Measurements from ENCODE around the gene NUP107.
"Not testable (repeated sequence)": the region's sequence is repeated elsewhere in the genome, so short reads cannot be mapped to it uniquely, and the experiment has no call there.

Gene NUP107

DNA sequence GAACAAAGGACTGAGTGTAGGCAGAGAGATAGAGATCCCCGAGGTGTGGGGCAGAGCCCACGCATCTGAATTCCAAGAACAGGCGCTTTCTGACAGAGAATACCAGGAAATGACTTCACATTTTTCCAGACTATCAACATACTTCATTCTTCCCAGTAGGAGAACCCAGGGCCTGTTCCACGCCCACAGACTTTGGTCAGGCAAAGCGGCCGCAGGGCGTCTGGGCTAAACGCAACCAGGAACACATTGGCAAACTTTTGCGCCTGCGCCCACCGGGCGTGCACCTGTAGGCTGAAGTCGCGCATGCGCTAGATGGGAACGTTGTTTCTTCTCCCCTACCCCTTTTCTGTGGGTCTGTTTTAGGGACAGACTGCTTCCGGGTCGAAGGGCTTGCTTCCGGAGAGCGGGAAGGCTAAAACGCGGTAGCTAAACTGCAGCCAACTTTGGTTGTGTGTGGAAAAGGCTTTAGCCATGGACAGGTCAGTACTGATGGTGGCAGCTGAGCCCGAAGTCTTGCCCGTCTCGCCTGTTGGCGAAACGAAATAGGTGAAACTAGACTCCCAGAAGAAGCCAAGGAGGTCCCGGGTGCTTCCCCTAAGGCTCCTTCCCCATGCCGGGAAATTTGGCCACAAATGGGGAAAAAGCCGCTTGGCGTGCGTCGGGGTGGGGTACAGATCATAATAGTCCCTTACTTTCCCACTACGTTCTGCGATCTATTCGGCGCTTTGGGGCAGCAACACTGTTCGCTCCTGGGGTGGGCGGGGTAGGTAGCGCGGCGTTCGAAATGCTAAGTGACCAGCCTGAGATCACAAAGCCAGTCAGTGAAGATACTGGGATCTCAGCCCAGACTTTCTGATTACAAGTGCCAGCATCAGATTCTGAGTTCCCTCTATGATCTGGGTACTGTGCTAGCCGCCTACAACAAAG lies at the start of gene NUP107:
Gene NUP107, plus strand, starts transcription at position 384 of the 927 bp plus-strand sequence. Its CDS starts 88 bp downstream, at position 472.
- peak; percentile 98 for DNase-seq (ENCODE audit: low read depth, low spot score)
- H3K27me3 ChIP-seq (ENCODE audit: control insufficient read depth, insufficient read depth, low read length), result no peaks in the 10 kb centered on the region
- H3K36me3 ChIP-seq (ENCODE audit: control insufficient read depth, insufficient read depth, low read length), result peaks cover 4% of the 10 kb centered on the region; the same call in 1 of the 2 replicates
- no peaks in the 10 kb centered on the region for H3K4me1 ChIP-seq (ENCODE audit: control insufficient read depth, insufficient read depth, low read length)
- H3K27ac ChIP-seq (ENCODE audit: low read length), result no peak within 1 kb of the TSS
- WGBS (ENCODE audit: insufficient coverage, insufficient read length), result no CpG with 5 or more reads among the region's 44 CpGs
- H3K9me3 ChIP-seq (ENCODE audit: control insufficient read depth, insufficient read depth, low read length), result no peaks in the 10 kb centered on the region
- peak within 1 kb of the TSS; percentile 86 for H3K4me3 ChIP-seq (ENCODE audit: low read length)

GRCh38 chr12:68637439-68637838 lies 49.3 kb upstream of the NUP107 start:
- no CpG with 5 or more reads among the region's 3 CpGs for WGBS (ENCODE audit: insufficient coverage, insufficient read length)
- H3K4me3 ChIP-seq (ENCODE audit: low read length); DNase-seq (ENCODE audit: low read depth, low spot score); H3K9me3 ChIP-seq (ENCODE audit: control insufficient read depth, insufficient read depth, low read length); H3K27me3 ChIP-seq (ENCODE audit: control insufficient read depth, insufficient read depth, low read length); H3K27ac ChIP-seq (ENCODE audit: low read length); H3K36me3 ChIP-seq (ENCODE audit: control insufficient read depth, insufficient read depth, low read length); H3K4me1 ChIP-seq (ENCODE audit: control insufficient read depth, insufficient read depth, low read length): not testable (repeated sequence)

DNA sequence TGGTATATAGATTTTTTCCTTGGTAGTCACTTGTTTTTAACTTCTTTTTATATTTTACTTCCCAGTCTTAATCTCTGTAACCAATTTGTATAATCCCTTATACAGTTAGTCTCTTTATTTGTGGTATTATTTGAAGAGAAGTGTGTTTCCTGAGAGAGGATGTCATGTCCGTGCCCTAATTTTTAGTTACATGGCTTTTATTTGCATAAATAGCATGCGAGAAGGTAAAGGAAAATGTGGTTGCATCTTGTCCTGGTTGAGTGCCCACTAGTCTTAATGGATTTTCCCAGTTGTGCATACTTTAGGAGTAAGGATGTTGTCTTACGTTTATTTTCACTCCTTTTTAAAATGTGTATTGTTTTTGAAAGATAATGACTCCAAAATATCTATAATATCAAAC lies 48.6 kb upstream of the NUP107 start:
- H3K27me3 ChIP-seq (ENCODE audit: control insufficient read depth, insufficient read depth, low read length), result no peaks in the 10 kb centered on the region
- no peak for DNase-seq (ENCODE audit: low read depth, low spot score)
- no peak overlapping the region for H3K4me3 ChIP-seq (ENCODE audit: low read length)
- H3K9me3 ChIP-seq (ENCODE audit: control insufficient read depth, insufficient read depth, low read length), result no peaks in the 10 kb centered on the region
- H3K27ac ChIP-seq (ENCODE audit: low read length), result no peak overlapping the region
- WGBS (ENCODE audit: insufficient coverage, insufficient read length), result no CpG with 5 or more reads among the region's 3 CpGs
- H3K36me3 ChIP-seq (ENCODE audit: control insufficient read depth, insufficient read depth, low read length), result no peaks in the 10 kb centered on the region
- no peaks in the 10 kb centered on the region for H3K4me1 ChIP-seq (ENCODE audit: control insufficient read depth, insufficient read depth, low read length)

GRCh38 chr12:68638721-68639395 lies 47.9 kb upstream of the NUP107 start:
- Histone ChIP-seq H3K27me3 (ENCODE audit: control insufficient read depth, insufficient read depth, low read length) (no peaks in the 10 kb centered on the region), H3K4me1 (ENCODE audit: control insufficient read depth, insufficient read depth, low read length) (no peaks in the 10 kb centered on the region), H3K36me3 (ENCODE audit: control insufficient read depth, insufficient read depth, low read length) (no peaks in the 10 kb centered on the region), H3K27ac (ENCODE audit: low read length) (no peak overlapping the region), H3K9me3 (ENCODE audit: control insufficient read depth, insufficient read depth, low read length) (no peaks in the 10 kb centered on the region), H3K4me3 (ENCODE audit: low read length) (no peak overlapping the region)
- no peak for DNase-seq (ENCODE audit: low read depth, low spot score)
- no CpG with 5 or more reads among the region's 12 CpGs for WGBS (ENCODE audit: insufficient coverage, insufficient read length)

DNA sequence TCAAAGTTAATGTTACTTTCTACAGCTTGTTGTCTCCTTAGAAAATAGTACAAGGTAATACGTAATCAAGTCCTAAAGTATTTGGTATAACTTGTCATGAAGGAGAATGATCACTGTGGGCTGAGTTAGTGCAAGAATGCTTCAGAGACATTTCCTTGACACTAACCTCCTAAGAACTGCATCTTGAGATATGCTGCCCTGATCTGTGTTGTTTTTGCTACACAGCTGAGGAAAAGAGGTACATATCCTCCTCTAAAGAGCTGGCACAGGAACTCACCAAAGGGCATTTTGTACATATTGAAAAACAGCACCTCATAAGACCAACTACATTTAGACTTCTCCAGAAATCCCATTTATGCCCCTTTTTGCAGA lies 47.4 kb upstream of the NUP107 start:
- Histone ChIP-seq H3K27ac (ENCODE audit: low read length) (no peak overlapping the region), H3K27me3 (ENCODE audit: control insufficient read depth, insufficient read depth, low read length) (no peaks in the 10 kb centered on the region)

GRCh38 chr12:68641138-68641537 lies 45.6 kb upstream of the NUP107 start:
- Histone ChIP-seq H3K4me1 (ENCODE audit: control insufficient read depth, insufficient read depth, low read length) (no peaks in the 10 kb centered on the region), H3K4me3 (ENCODE audit: low read length) (no peak overlapping the region), H3K9me3 (ENCODE audit: control insufficient read depth, insufficient read depth, low read length) (no peaks in the 10 kb centered on the region), H3K36me3 (ENCODE audit: control insufficient read depth, insufficient read depth, low read length) (no peaks in the 10 kb centered on the region), H3K27ac (ENCODE audit: low read length) (no peak overlapping the region), H3K27me3 (ENCODE audit: control insufficient read depth, insufficient read depth, low read length) (no peaks in the 10 kb centered on the region)
- 100% methylated on average over 1 of the region's 5 CpGs for WGBS (ENCODE audit: insufficient coverage, insufficient read length)
- DNase-seq (ENCODE audit: low read depth, low spot score), result no peak

More for the DNA sequence above, 47.4 kb upstream of the NUP107 start:
- Histone ChIP-seq H3K36me3 (ENCODE audit: control insufficient read depth, insufficient read depth, low read length) (no peaks in the 10 kb centered on the region), H3K4me1 (ENCODE audit: control insufficient read depth, insufficient read depth, low read length) (no peaks in the 10 kb centered on the region), H3K9me3 (ENCODE audit: control insufficient read depth, insufficient read depth, low read length) (no peaks in the 10 kb centered on the region), H3K4me3 (ENCODE audit: low read length) (no peak overlapping the region)
- no peak for DNase-seq (ENCODE audit: low read depth, low spot score)
- whole genome bisulfite sequencing (ENCODE audit: insufficient coverage, insufficient read length), result no CpG with 5 or more reads among the region's 1 CpG

DNA sequence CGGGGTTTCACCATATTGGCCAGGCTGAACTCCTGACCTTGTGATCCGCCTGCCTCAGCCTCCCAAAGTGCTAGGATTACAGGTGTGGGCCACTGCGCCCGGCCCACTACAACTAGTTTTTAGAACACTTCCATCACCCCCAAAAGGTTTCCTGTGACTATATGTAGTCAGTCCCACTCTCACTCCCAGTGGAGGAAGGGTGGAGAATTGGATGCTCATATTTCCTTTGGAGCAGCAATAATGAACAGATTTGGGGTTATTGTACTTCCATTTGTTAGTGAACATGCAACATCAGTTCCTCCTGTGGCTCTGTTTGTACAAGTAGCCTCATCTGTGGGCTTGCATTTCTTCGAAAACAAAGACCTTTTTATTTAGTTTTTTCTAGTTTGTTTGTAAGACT lies 40.3 kb upstream of the NUP107 start:
- WGBS (ENCODE audit: insufficient coverage, insufficient read length), result no CpG with 5 or more reads among the region's 5 CpGs
- no peaks in the 10 kb centered on the region for H3K9me3 ChIP-seq (ENCODE audit: control insufficient read depth, insufficient read depth, low read length)

GRCh38 chr12:68647507-68647906 lies 39.3 kb upstream of the NUP107 start:
- Histone ChIP-seq H3K4me3 (ENCODE audit: low read length) (no peak overlapping the region), H3K36me3 (ENCODE audit: control insufficient read depth, insufficient read depth, low read length) (no peaks in the 10 kb centered on the region), H3K27ac (ENCODE audit: low read length) (no peak overlapping the region), H3K9me3 (ENCODE audit: control insufficient read depth, insufficient read depth, low read length) (no peaks in the 10 kb centered on the region), H3K27me3 (ENCODE audit: control insufficient read depth, insufficient read depth, low read length) (no peaks in the 10 kb centered on the region), H3K4me1 (ENCODE audit: control insufficient read depth, insufficient read depth, low read length) (no peaks in the 10 kb centered on the region)
- DNase-seq (ENCODE audit: low read depth, low spot score), result no peak
- no CpG with 5 or more reads among the region's 1 CpG for WGBS (ENCODE audit: insufficient coverage, insufficient read length)

More for the DNA sequence above, 40.3 kb upstream of the NUP107 start:
- H3K27me3 ChIP-seq (ENCODE audit: control insufficient read depth, insufficient read depth, low read length), result no peaks in the 10 kb centered on the region
- H3K36me3 ChIP-seq (ENCODE audit: control insufficient read depth, insufficient read depth, low read length), result no peaks in the 10 kb centered on the region
- DNase-seq (ENCODE audit: low read depth, low spot score), result no peak
- H3K4me1 ChIP-seq (ENCODE audit: control insufficient read depth, insufficient read depth, low read length), result no peaks in the 10 kb centered on the region
- no peak overlapping the region for H3K27ac ChIP-seq (ENCODE audit: low read length)
- H3K4me3 ChIP-seq (ENCODE audit: low read length), result no peak overlapping the region

DNA sequence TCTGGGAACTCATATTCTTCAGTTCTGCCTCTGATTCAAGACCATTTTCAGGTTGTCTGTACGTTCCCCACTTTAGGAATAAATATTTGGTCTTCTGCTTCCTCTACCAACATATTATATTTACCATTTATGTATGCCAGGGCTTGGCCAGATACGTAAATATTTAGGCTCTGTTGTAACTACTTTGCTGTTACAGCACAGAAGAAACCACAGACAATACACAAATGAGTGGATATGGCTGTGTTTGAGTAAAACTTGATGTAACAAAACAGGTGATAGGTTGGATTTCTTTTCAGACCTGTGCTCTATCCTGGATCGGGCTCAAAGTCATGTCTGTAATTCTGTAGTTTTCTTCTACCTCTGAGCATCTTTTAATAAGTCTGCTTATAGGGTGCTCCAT lies 38.6 kb upstream of the NUP107 start:
- Histone ChIP-seq H3K27ac (ENCODE audit: low read length) (no peak overlapping the region), H3K4me3 (ENCODE audit: low read length) (no peak overlapping the region), H3K4me1 (ENCODE audit: control insufficient read depth, insufficient read depth, low read length) (no peaks in the 10 kb centered on the region), H3K9me3 (ENCODE audit: control insufficient read depth, insufficient read depth, low read length) (no peaks in the 10 kb centered on the region), H3K36me3 (ENCODE audit: control insufficient read depth, insufficient read depth, low read length) (no peaks in the 10 kb centered on the region), H3K27me3 (ENCODE audit: control insufficient read depth, insufficient read depth, low read length) (no peaks in the 10 kb centered on the region)
- no peak for DNase-seq (ENCODE audit: low read depth, low spot score)
- no CpG with 5 or more reads among the region's 3 CpGs for WGBS (ENCODE audit: insufficient coverage, insufficient read length)

GRCh38 chr12:68665016-68665569 lies 21.7 kb upstream of the NUP107 start:
- H3K4me1 ChIP-seq (ENCODE audit: control insufficient read depth, insufficient read depth, low read length), result no peaks in the 10 kb centered on the region
- whole genome bisulfite sequencing (ENCODE audit: insufficient coverage, insufficient read length), result no CpG with 5 or more reads among the region's 3 CpGs
- no peaks in the 10 kb centered on the region for H3K9me3 ChIP-seq (ENCODE audit: control insufficient read depth, insufficient read depth, low read length)
- H3K27me3 ChIP-seq (ENCODE audit: control insufficient read depth, insufficient read depth, low read length), result no peaks in the 10 kb centered on the region
- no peak for DNase-seq (ENCODE audit: low read depth, low spot score)
- H3K4me3 ChIP-seq (ENCODE audit: low read length), result no peak overlapping the region
- H3K27ac ChIP-seq (ENCODE audit: low read length), result no peak overlapping the region
- no peaks in the 10 kb centered on the region for H3K36me3 ChIP-seq (ENCODE audit: control insufficient read depth, insufficient read depth, low read length)

Measured in iPS DF 6.9 (cell line).